Stimulated activated naive CD8-positive, alpha-beta T cell treated with anti-CD3 and anti-CD28 coated beads, Interleukin-15, Interleukin-2, amounts not matched to agents 100 ng/mL and 50 ng/mL, for 24 hours (primary cell): ENCODE results near the gene PPIE.
A peak's percentile ranks its signal among the peaks of the same experiment; 100 is the strongest.

Experiments used
- H3K27ac Mint-ChIP-seq: one replicate; pipeline ENCODE4 v1.8.0; 2021; ENCODE audit warnings: mild to moderate bottlenecking, mixed read lengths
- H3K27me3 Mint-ChIP-seq: one replicate; pipeline ENCODE4 v1.8.0; 2021; ENCODE audit warnings: mixed read lengths
- H3K36me3 Mint-ChIP-seq: one replicate; pipeline ENCODE4 v1.8.0; 2021; ENCODE audit warnings: low read depth, mixed read lengths
- H3K4me1 Mint-ChIP-seq: one replicate; pipeline ENCODE4 v1.8.0; 2021; ENCODE audit warnings: low read depth, mixed read lengths
- H3K4me3 Mint-ChIP-seq: one replicate; pipeline ENCODE4 v1.8.0; 2021; ENCODE audit warnings: mild to moderate bottlenecking, mixed read lengths
- H3K9me3 Mint-ChIP-seq: one replicate; pipeline ENCODE4 v1.8.0; 2021; ENCODE audit warnings: mixed read lengths

PPIE gene

GRCh38 chr1:39704757-39705156 lies 33.9 kb upstream of the PPIE start:
- peaks cover 8% of the 10 kb centered on the region for H3K27me3 Mint-ChIP-seq
- no peak overlapping the region for H3K27ac Mint-ChIP-seq
- no peaks in the 10 kb centered on the region for H3K9me3 Mint-ChIP-seq
- no peak overlapping the region for H3K4me3 Mint-ChIP-seq
- no peaks in the 10 kb centered on the region for H3K4me1 Mint-ChIP-seq
- no peaks in the 10 kb centered on the region for H3K36me3 Mint-ChIP-seq

GRCh38 chr1:39707506-39707905 lies 31.2 kb upstream of the PPIE start:
- no peaks in the 10 kb centered on the region for H3K4me1 Mint-ChIP-seq
- no peak overlapping the region for H3K27ac Mint-ChIP-seq
- peaks cover 8% of the 10 kb centered on the region for H3K27me3 Mint-ChIP-seq
- H3K36me3 Mint-ChIP-seq, result no peaks in the 10 kb centered on the region
- H3K9me3 Mint-ChIP-seq, result no peaks in the 10 kb centered on the region
- H3K4me3 Mint-ChIP-seq, result no peak overlapping the region

GRCh38 chr1:39711104-39711965 lies 27.3 kb upstream of the PPIE start:
- no peak overlapping the region for H3K27ac Mint-ChIP-seq
- H3K4me3 Mint-ChIP-seq, result no peak overlapping the region
- H3K9me3 Mint-ChIP-seq, result no peaks in the 10 kb centered on the region
- H3K36me3 Mint-ChIP-seq, result no peaks in the 10 kb centered on the region
- H3K4me1 Mint-ChIP-seq, result no peaks in the 10 kb centered on the region
- peaks cover 23% of the 10 kb centered on the region for H3K27me3 Mint-ChIP-seq

- no peak overlapping the region for H3K4me3 Mint-ChIP-seq
- peaks cover 28% of the 10 kb centered on the region for H3K27me3 Mint-ChIP-seq
- no peaks in the 10 kb centered on the region for H3K36me3 Mint-ChIP-seq
- H3K9me3 Mint-ChIP-seq, result no peaks in the 10 kb centered on the region
- H3K27ac Mint-ChIP-seq, result no peak overlapping the region
- H3K4me1 Mint-ChIP-seq, result no peaks in the 10 kb centered on the region
Measured at GRCh38 chr1:39711966-39712340, 26.7 kb upstream of the PPIE start.

- H3K4me1 Mint-ChIP-seq, result no peaks in the 10 kb centered on the region
- peaks cover 41% of the 10 kb centered on the region for H3K27me3 Mint-ChIP-seq
- H3K4me3 Mint-ChIP-seq, result no peak overlapping the region
- H3K36me3 Mint-ChIP-seq, result no peaks in the 10 kb centered on the region
- H3K9me3 Mint-ChIP-seq, result no peaks in the 10 kb centered on the region
- no peak overlapping the region for H3K27ac Mint-ChIP-seq
Measured at GRCh38 chr1:39713557-39713956, 25.1 kb upstream of the PPIE start.

GRCh38 chr1:39717809-39718208 lies 20.9 kb upstream of the PPIE start:
- no peaks in the 10 kb centered on the region for H3K36me3 Mint-ChIP-seq
- peaks cover 50% of the 10 kb centered on the region for H3K27me3 Mint-ChIP-seq
- H3K9me3 Mint-ChIP-seq, result no peaks in the 10 kb centered on the region
- no peak overlapping the region for H3K4me3 Mint-ChIP-seq
- no peaks in the 10 kb centered on the region for H3K4me1 Mint-ChIP-seq
- H3K27ac Mint-ChIP-seq, result no peak overlapping the region

- H3K27me3 Mint-ChIP-seq, result peaks cover 48% of the 10 kb centered on the region
- H3K4me3 Mint-ChIP-seq, result no peak overlapping the region
- H3K4me1 Mint-ChIP-seq, result no peaks in the 10 kb centered on the region
- H3K9me3 Mint-ChIP-seq, result no peaks in the 10 kb centered on the region
- no peak overlapping the region for H3K27ac Mint-ChIP-seq
- no peaks in the 10 kb centered on the region for H3K36me3 Mint-ChIP-seq
Measured at GRCh38 chr1:39720094-39720999, 18.3 kb upstream of the PPIE start.

- Mint-ChIP-seq H3K36me3 (no peaks in the 10 kb centered on the region), H3K27me3 (peaks cover 51% of the 10 kb centered on the region), H3K27ac (no peak overlapping the region), H3K4me1 (no peaks in the 10 kb centered on the region), H3K4me3 (no peak overlapping the region), H3K9me3 (no peaks in the 10 kb centered on the region)
Measured at GRCh38 chr1:39721664-39722063, 17.0 kb upstream of the PPIE start.

- no peaks in the 10 kb centered on the region for H3K9me3 Mint-ChIP-seq
- H3K36me3 Mint-ChIP-seq, result no peaks in the 10 kb centered on the region
- no peak overlapping the region for H3K27ac Mint-ChIP-seq
- peaks cover 50% of the 10 kb centered on the region for H3K27me3 Mint-ChIP-seq
- no peak overlapping the region for H3K4me3 Mint-ChIP-seq
- H3K4me1 Mint-ChIP-seq, result peaks cover 4% of the 10 kb centered on the region
Measured at GRCh38 chr1:39722495-39722894, 16.2 kb upstream of the PPIE start.

- Mint-ChIP-seq H3K9me3 (no peaks in the 10 kb centered on the region), H3K27me3 (peaks cover 70% of the 10 kb centered on the region), H3K27ac (no peak overlapping the region), H3K4me1 (peaks cover 21% of the 10 kb centered on the region), H3K36me3 (no peaks in the 10 kb centered on the region), H3K4me3 (no peak overlapping the region)
Measured at GRCh38 chr1:39726600-39726999, 12.1 kb upstream of the PPIE start.

- H3K27ac Mint-ChIP-seq, result peak overlapping the region; percentile 33
- H3K4me3 Mint-ChIP-seq, result no peak overlapping the region
- H3K4me1 Mint-ChIP-seq, result peaks cover 21% of the 10 kb centered on the region
- no peaks in the 10 kb centered on the region for H3K9me3 Mint-ChIP-seq
- no peaks in the 10 kb centered on the region for H3K36me3 Mint-ChIP-seq
- H3K27me3 Mint-ChIP-seq, result peaks cover 67% of the 10 kb centered on the region
Measured at GRCh38 chr1:39727221-39727931, 11.3 kb upstream of the PPIE start.

GRCh38 chr1:39727932-39728317 lies 10.8 kb upstream of the PPIE start:
- Mint-ChIP-seq H3K4me3 (no peak overlapping the region), H3K4me1 (peaks cover 24% of the 10 kb centered on the region), H3K27ac (no peak overlapping the region), H3K27me3 (peaks cover 71% of the 10 kb centered on the region), H3K36me3 (no peaks in the 10 kb centered on the region), H3K9me3 (no peaks in the 10 kb centered on the region)

- H3K27me3 Mint-ChIP-seq, result peaks cover 77% of the 10 kb centered on the region
- no peak overlapping the region for H3K27ac Mint-ChIP-seq
- no peak overlapping the region for H3K4me3 Mint-ChIP-seq
- no peaks in the 10 kb centered on the region for H3K9me3 Mint-ChIP-seq
- H3K36me3 Mint-ChIP-seq, result no peaks in the 10 kb centered on the region
- H3K4me1 Mint-ChIP-seq, result peaks cover 35% of the 10 kb centered on the region
Measured at GRCh38 chr1:39729030-39729429, 9.7 kb upstream of the PPIE start.

- Mint-ChIP-seq H3K36me3 (no peaks in the 10 kb centered on the region), H3K4me3 (no peak overlapping the region), H3K27ac (no peak overlapping the region), H3K27me3 (peaks cover 73% of the 10 kb centered on the region), H3K9me3 (no peaks in the 10 kb centered on the region), H3K4me1 (peaks cover 35% of the 10 kb centered on the region)
Measured at GRCh38 chr1:39729842-39730241, 8.8 kb upstream of the PPIE start.

- H3K4me1 Mint-ChIP-seq, result peaks cover 51% of the 10 kb centered on the region
- H3K27me3 Mint-ChIP-seq, result peaks cover 61% of the 10 kb centered on the region
Measured at GRCh38 chr1:39732730-39733129, 6.0 kb upstream of the PPIE start.

More at GRCh38 chr1:39732730-39733129, 6.0 kb upstream of the PPIE start:
- Mint-ChIP-seq H3K4me3 (no peak overlapping the region), H3K9me3 (peaks cover 6% of the 10 kb centered on the region), H3K36me3 (no peaks in the 10 kb centered on the region), H3K27ac (no peak overlapping the region)
